Left ventricle myocardium superior (tissue), 1 donor: ENCODE data around the gene CFAP90. TPM values are rescaled to one million over a fixed set of nuclear protein-coding genes. Genes with fewer than 3 reads are reported as not detected.

Experiments used
- ATAC-seq: fragments of 200-7000 bp; cut with Tn5 transposase; one replicate; pipeline ENCODE4 v1.9.1; 2020; ENCODE audit warnings: mild to moderate bottlenecking, moderate library complexity
- DNase-seq: peaks from one replicate; pipeline ENCODE4 v3.0.0-alpha.2; 2020
- intact Hi-C: fragments of 100-400 bp; cut with micrococcal nuclease; formaldehyde crosslinking; loops from one replicate; pipeline ENCODE4 v1.11.0; 2022
- total RNA-seq: library from RNA; stranded (reverse); fragmentation: NEBNext Ultra II Directional; extraction: Animal tissue kit (Norgen Biotek cat#: 25700); gene quantifications from one replicate; pipeline ENCODE4 v1.2.1, GENCODE V29; 2021
- donor health status: DM: no; HTN: yes; CAD: no; lungs with severe emphysema.

Gene CFAP90
- total RNA-seq, 1 donor from 2014 or later: not detected

DNA sequence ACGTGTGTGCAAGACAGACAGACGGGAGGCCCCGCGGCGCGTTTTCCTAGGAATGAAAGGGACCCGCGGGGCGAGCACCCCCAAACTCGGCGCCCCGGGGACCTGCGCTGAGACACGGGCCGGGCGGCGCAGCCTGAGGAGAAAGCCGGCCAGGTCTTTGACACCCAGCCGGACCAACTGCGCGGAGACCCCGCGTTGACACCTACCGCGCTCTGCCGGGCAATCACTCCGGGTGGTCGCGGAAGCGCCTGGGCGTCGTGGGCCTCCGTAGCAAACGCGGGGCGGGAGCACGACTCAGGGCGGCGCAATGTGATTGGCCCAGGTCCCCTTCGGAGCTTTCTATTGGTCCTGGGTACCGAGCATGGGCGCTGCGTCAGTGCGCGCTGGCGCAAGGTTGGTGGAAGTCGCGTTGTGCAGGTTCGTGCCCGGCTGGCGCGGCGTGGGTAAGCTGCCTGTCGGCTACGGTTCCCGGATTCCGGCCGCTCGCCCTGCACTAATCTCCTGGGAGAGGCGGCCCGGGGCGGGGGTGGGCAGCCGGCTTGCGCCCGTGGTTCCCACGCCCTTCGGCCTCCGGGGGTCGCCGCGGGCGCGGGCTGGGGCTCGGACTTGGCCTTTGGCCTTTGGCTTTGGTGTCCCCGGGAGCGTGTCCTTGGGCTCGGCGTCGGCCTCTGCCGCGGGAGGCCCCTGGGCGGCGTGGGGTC, 18.0 kb upstream of the CFAP90 start, which contains the start of the genes FASTKD3 and MTRR:
Gene FASTKD3 (minus strand): TSS at position 259 of the 701 bp plus-strand sequence. CDS start 948 bp downstream, outside the sequence.
Gene MTRR (plus strand): TSS at position 376 of the 701 bp plus-strand sequence. CDS start 1,647 bp downstream, outside the sequence.
- intact Hi-C loops: no loop called here
- DNase-seq (peak; percentile 97), ATAC-seq (peak; percentile 100)

DNA sequence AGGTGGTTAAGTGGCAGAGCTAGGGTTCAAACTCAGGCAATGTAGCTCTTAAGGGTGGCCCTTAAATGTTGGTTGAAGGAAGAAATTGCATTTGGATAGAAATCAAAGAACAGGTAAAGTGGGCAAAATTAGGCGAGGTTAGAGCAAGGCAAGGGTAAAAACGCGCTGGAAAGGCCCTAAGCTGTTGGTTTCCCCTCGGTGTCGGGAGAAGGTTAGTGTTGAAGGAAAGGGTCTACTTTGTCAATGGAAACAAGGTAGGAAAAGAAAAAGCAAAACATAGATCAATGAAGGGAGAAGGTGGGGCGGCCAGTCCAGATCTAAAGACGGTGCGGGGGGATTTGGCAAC, 17.5 kb upstream of the CFAP90 start:
- intact Hi-C loops: no loop called here
- ATAC-seq (peak; percentile 3), DNase-seq (no peak)

DNA sequence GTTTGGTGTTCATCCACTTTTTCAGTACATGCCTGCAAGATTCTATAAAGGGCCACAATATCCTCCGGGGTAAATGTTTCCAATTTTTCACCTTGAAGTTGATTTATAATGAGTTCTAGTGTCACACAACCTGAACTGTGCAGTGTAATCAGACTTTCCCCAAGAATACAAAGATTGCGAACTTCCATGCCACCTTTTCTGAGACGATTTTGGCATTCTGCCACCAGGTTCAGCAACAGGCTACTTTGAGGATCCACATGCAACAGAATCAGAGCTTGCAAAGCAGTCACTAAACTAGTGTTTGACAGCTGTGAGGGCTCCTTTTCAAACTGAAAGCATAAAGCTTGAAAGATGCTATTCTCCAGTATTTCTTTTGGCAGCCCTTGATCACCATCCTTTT, 16.3 kb upstream of the CFAP90 start:
- intact Hi-C loops: no loop called here
- ATAC-seq (no peak), DNase-seq (no peak)

DNA sequence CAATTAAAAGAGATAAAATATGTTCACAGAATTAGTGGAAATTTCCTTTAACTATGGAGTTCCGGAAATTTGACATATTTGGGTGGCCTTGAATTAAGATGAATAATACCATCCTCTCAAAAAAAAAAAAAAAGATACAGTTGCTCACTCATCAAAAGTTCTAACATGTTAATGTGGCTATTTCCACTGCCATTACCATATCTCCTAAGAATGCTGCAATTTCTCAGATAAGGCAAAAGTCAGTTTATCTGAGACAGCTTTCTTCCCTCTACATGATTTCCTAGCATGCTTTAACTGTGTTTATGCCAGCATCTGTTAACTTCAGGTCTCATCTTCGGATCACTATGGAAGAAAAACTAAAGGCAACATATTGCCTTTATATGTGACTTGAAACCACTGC, 15.3 kb upstream of the CFAP90 start:
- intact Hi-C loops: no loop called here
- ATAC-seq (no peak), DNase-seq (no peak)

DNA sequence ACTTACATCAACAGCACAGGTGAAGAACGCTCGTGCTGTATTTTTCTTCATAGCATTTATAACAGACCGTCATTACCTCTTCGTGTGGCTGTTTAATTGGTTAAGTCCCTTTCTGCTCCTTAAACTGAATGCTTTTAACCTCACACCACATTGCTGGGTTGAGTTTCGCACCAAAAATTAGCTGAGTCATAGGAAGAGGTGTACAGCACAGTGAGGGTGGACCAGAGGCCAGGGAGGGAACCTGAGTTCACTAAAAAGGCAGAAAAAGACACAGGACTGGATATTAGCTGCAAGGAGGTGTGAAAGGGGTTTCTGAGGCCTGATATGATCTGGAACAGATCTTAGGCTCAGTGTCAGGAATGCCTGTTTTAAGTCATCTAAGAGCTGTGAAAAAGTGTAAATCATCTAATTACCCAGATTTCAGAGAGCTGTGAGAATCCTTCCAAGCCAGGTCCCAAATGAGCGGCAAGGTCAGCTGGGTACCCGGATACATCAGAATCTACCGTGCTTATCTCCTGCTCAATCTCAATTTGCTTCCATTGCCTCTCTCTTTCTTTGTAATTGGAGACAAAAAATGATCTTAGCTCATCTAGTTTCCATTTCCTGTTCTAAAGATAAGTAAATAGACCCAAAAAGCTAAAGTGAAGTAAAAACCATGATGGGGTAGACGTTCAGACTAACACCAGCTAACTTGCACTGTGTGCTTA, 7.1 kb upstream of the CFAP90 start:
- DNase-seq (no peak), ATAC-seq (no peak)
- intact Hi-C loops: no loop called here

DNA sequence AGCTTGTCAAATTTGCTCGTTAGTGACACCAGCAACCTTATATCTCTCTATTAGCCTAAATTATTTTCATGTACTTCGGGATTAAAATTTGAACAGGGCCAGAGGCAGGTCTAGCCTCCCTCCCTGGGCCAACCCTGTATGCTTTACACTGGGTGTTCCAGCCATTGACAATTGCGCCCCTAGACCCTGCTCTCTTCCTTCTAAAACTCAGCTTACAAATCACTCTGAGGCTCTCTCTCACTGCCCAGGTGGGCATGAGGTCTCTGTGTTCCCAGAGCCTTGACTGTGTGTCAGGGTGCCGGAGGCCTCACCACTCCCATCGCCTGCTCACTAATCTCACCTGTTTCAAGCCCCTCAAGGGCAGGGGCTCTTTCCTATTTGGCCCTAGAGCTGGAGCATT, 6.4 kb upstream of the CFAP90 start:
- ATAC-seq (no peak), DNase-seq (no peak)
- intact Hi-C loops: no loop called here

DNA sequence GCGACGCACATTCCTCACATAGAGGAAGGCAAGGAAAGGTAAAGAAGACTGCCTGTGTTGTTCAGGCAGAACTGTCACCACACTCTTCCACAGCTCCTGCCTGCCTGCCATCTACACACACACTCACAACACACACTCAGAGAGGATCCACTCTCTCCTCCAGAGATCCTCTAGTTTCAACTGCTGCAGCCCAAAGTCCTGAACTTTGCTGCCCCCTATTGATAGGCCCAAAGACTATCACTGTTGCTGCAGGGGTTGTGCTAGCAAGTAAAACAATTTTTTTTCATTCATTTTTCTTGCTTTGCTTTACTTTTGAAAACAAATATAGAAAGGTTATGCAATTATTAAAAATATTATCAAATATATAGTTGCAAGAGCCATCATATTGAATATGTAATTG, 5.9 kb upstream of the CFAP90 start:
- ATAC-seq: peak; percentile 79
- intact Hi-C loops: no loop called here
- no peak for DNase-seq

DNA sequence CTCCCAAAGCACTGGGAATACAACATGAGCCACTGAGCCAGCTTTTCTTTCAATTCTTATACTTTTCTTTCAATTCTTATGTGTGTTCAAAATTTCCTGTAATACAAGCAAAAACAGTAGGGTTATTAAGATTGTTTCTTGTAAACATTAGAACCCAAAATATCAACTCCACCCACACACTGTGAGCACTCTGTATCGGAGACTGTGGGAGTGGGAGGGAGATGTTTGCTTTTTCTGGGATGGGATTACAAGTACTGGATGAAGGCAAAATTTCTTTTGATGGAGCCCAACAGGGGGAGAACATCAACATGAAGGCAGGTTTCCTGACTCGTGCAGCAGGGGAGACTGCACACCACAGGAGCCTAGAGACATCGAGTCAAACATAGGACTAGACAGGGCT, 4.7 kb upstream of the CFAP90 start:
- intact Hi-C loops: no loop called here
- no peak for ATAC-seq
- DNase-seq: no peak

DNA sequence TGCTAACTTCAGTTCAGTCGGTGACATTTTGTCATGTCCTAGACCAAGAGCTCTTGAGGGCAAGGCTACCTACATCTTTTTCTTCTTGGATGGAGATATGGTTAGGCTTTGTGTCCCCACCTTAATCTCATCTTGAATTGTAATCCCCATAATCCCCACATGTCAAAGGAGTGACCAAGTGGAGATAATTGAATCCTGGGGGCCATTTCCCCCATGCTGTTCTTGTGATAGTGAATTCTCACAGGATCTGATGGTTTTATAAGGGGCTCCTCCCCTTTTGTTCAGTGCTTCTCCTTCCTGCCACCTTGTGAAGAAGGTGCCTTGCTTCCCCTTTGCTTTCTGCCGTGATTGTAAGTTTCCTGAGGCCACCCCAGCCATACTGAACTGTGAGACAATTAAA, 2.1 kb upstream of the CFAP90 start:
- intact Hi-C loops: no loop called here
- no peak for ATAC-seq
- no peak for DNase-seq

DNA sequence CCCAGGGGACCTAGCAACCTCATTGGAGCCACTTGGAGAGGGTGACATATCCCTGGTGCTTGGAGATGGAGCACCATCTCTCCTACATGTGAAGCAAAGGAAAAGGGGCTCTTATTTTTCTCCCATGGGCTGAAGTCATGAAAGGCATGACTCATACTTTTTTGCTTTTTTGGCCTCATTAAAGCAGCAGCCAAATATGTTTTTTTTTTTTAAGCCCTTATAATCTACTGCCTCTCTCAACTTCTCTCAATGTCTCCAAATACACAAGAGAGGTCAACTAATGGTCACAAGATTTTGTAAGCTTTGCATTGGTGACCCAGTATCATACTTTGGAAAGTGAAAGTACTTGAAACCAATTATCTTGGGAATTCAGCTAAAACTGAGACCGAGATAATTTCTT, 1.6 kb upstream of the CFAP90 start:
- DNase-seq (no peak), ATAC-seq (peak; percentile 15)
- intact Hi-C loops: no loop called here

DNA sequence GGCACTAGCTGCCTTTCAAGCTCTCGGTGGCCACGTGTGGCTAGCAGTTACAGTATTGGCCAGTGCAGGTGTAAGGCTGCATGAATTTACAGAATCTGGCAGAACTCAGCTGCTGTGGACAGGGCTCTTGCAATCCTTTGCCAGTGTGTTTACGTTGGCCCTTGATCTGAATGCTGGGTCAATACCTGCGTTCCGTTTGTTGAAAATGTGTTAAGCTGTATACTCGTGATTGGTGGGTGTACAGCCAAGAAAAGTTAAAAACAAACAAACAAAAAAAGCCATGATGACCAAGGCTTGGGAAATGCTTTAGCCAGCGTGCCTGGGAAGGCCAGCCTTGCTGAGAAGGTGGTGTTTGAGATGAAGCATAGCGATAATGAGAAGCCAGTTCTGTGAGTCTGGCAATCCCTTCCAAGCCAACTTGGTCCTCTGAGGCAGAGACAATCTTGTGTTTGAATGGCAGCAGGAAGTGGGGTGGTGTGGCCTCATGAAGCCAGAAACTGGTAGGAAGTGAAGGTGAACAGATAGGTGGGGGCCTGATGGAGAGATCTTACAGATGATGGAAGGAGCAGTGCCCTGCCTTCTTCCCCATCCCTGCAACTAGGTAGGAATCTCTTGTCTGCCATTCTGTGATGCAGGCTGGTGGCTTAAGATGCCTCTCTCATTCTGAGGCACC, 820 bp upstream of the CFAP90 start:
- intact Hi-C loops: no loop called here
- ATAC-seq: no peak
- DNase-seq: no peak

DNA sequence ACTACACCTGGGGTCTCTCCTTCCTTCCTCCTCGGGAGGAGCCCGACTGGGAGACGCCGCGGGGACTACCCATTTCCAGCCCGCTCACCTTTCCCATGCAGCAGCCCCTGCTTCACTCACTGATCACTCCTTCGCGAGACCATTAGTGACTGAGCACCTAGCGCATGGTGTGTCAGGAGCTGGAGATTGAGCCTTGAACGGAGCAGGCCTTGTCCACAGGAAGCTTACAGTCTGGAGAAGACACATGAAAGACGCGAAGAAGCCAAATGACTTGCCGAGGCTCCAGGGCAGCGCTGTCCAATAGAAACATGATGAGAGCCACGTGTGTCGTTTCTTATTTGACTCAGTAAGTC, 283 bp upstream of the CFAP90 start:
- DNase-seq (no peak), ATAC-seq (no peak)
- intact Hi-C loops: no loop called here

DNA sequence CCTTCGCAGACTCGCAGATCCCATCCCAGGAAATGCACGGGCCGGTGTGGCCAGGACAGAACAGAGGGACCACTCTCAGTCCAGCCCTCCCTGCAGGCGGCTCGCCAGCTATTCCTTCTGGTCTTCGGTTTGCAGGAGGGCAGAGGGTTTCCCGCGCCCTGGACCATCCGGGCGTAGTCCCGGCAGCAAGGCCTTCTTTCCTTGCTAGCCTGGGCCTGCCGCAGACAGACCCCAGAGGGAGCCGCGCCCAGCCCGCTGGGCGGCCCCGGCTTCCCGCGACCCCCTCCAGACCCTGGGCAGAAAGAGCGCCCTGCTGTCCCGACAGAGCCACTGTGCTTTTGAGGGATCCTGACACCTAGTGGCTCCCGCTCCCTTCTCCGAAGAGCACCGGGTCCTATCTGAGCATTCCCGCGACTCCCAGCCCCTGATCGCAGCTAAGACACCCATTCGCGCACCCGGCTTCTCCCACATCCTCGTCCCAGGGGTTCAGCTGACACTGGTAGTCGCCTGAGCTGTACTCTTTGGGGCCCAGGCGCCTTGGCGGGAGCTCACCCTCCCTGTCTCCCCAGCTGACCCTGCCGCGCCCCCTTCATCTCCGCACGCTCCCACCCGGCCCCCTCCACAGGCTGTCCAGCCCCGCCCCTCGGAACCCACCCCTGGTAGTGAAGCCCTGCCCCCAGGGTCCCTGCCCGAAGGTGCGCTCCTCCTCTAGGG, 1.1 kb downstream of the CFAP90 start:
- intact Hi-C loops: no loop called here
- no peak for DNase-seq

DNA sequence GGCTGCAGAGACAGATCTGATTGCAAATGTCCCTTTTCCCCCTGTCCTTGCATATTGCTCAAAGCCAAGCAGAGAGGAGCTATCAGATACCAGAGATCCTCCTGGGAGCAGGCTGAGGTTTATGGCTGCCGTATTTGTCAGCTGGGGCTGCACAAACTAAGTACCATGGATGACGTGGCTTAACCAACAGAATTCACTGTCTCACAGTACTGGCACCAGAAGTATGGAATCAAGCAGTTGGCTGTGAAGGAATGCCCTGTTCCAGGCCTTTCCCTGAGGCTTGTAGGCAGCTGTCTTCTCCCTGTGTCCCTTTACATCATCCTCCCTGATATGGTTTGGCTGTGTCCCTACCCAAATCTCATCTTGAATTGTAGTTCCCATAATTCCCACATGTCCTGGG, 2.6 kb downstream of the CFAP90 start:
- DNase-seq (no peak), ATAC-seq (no peak)
- intact Hi-C loops: no loop called here

More for the DNA sequence above, 1.1 kb downstream of the CFAP90 start:
- ATAC-seq: peak; percentile 69

DNA sequence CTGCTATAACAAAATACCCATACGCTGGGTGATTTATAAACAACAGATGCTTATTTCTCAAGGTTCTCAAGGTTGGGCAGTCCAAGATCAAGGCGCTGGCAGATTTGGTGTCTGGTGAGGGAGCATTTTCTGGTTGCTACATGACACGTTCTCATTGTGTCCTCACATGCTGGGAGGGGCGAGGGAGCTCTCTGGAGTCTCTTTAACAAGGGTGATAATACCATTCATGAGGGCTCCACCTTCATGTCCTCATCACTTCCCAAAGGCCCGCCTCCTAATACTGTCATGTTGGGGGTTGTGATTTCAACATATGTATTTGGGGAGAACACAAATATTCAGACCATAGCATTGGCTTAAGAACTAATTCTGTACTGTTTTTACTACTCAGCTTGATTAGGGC, 4.6 kb downstream of the CFAP90 start:
- no peak for ATAC-seq
- no peak for DNase-seq
- intact Hi-C loops: no loop called here

DNA sequence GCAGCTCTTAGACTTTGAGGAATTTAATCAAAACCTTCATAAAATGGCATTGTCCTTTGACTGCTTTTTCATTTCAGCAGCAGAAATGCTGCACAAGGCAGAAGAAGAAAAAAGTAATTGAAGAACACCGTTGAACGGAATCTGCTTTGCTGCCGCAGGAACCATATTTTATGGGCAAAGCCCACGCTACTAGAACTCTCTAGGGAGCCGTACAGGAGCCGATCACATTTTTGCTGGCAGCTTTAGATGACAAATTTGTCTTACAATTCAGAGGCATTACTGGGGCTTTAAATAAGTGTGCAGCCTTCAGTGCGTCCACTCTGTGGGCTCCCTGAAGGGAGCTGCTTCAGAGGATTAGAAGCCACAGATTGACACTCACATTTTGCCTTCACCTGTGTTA, 5.4 kb downstream of the CFAP90 start:
- no peak for ATAC-seq
- DNase-seq: no peak
- intact Hi-C loops: no loop called here

DNA sequence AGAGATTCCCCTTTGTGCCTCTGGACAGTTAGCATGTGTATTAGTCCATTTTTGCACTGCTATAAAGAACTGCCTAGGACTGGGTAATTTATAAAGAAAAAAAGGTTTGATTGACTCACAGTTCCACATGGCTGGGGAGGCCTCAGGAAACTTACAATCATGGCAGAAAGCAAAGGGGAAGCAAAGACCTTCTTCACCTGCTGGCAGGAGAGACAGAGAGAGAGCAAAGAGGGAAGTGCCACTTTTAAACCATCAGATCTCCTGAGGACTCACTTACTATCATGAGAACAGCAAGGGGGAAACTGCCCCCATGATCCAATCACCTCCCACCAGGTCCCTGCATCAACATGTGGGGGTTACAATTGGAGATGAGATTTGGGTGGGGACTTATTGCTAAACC, 6.0 kb downstream of the CFAP90 start:
- intact Hi-C loops: no loop called here
- DNase-seq: no peak
- no peak for ATAC-seq

DNA sequence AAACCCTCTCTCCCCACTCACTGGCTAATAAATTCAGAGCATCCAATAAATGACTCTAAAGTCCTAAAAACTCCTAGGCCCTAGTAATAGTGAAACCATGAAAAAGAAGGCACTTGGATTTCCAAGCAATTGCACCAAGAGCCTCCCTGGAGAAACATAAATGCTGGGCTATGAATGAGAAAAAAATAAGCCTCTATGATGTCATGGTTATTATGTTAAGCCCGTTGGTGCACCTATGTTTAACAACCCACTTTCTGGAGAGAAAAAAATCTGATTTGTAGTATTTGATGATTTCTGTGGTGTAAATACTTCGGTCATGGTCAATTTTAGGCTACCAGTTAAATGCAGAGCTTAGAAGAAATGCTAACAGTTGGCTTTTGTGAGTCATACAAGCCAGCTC, 8.4 kb downstream of the CFAP90 start:
- DNase-seq: no peak
- ATAC-seq: no peak
- intact Hi-C loops: no loop called here

DNA sequence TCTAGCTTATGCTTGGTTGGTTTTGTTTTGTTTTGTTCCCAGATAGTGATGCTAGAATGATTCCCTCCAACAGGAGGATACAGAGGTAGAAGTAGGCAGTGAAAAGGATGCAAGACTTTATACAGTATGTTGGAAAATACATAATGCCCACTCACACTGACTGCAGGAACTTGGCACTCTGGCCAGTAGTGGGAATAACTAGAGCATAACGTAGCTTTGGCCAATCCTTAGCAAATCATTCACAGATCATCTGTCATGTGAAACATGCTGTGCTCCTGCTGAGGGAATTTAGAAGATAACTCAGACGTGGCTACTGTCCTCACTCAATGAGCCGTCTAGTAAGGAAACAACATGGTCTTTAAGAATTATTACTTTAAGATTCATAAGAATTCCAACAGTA, 13.5 kb downstream of the CFAP90 start:
- ATAC-seq: no peak
- DNase-seq: no peak
- intact Hi-C loops: no loop called here

DNA sequence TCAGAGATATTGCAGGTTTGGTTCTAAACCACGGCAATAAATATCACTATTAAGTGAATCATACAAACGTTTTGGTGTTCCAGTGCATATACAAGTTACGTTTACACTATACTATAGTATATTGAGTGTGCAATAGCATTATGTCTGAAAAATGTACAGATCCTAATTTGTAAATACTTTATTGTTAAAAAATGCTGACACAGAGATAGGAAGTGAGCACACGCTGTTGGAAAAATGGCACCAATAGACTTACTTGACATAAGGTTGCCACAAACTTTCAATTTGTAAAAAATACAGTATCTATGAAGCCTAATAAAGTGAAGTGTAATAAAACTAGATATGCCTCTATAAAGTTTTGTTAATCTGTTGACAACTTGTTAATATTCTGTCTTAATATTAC, 16.0 kb downstream of the CFAP90 start:
- ATAC-seq (no peak), DNase-seq (no peak)
- intact Hi-C loops: no loop called here
